SH-SY5Y (cell line): Measurements from ENCODE around the gene ILKAP.

ENCODE experiments used
- GATA2 ChIP-seq: IDR thresholded peaks from 2 replicates; pipeline ENCODE4 v1.6.1; 2011; ENCODE audit warnings: mild to moderate bottlenecking, low read depth, low read length
- GATA3 ChIP-seq: IDR thresholded peaks from 2 replicates; pipeline ENCODE4 v1.6.1; 2011; ENCODE audit warnings: low read depth, mild to moderate bottlenecking, low read length, moderate library complexity

DNA sequence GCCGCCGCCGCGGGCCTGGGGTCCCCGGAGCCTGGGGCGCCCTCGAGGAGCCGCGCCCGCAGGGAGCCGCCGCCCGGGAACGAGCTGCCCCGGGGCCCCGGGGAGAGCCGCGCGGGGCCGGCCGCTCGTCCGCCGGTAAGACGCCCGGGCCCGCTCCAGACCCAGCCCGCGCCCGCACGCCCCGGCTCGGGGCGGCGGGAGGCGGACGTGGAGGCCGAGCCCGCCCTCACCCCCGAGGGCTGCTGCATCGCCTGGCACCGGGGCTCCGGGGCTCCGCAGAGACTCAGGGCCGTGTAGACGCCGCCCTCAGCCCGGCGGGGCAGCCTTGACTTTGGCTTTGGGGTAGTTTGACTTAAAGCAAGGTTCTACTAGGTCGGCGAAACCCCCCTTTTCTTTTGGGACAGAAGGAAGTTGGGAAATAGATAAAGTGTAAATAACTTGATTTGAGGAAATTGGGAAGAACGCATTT, 44.4 kb downstream of the ILKAP start:
- TF ChIP-seq GATA3, result no peak
- TF ChIP-seq GATA2, result no peak
